Measurements from ENCODE around the gene SUN1. TPM values are rescaled to one million over a fixed set of nuclear protein-coding genes. Genes with fewer than 3 reads are reported as not detected.

The SUN1 gene
- total RNA-seq, 4 donors from 2014 or later = 225 to 475 (median 263) TPM

DNA sequence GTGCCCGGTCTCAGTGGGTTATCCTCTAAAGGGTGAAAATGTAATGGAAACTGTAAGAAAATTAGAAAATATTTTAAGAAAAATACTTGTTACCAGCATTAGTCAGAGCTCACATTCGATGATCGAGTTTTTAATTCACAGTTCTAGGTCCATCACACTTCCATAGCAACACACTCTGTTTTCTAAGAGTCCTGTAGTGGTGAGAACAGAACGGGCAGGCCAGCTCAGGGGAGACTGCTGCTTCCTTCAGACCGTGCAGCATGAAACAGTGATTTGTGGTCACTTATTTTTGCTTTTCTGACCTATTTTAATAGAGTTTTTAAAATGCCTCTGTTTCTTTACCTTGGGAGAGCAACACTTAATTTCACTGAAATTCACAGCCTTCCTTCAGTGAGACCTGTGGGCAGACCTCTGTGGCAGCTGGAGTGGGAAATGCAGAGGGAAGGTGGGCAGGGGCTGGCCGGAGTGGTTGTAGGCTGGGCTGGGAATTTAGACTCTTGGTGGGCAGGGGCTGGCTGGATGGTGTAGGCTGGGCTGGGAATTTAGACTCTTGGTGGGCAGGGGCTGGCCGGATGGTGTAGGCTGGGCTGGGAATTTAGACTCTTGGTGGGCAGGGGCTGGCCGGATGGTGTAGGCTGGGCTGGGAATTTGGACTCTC lies 1.5 kb downstream of the SUN1 start:
- 67% methylated on average over 8 of the region's 8 CpGs for WGBS
- DNase-seq (ENCODE audit: low spot score in 2 of 2) = no peak
- Histone ChIP-seq H3K27ac (peak overlapping the region; percentile 92), H3K27me3 (no peaks in the 10 kb centered on the region), H3K9me3 (no peaks in the 10 kb centered on the region), H3K4me3 (no peak overlapping the region), H3K4me1 (peaks cover 90% of the 10 kb centered on the region), H3K36me3 (peaks cover 2% of the 10 kb centered on the region)
- TF ChIP-seq POLR2AphosphoS5 (IDR thresholded peaks at IDR 0.05) (no peak), EP300 (IDR thresholded peaks at IDR 0.05) (no peak), POLR2A (IDR thresholded peaks at IDR 0.05) (no peak)
- TF ChIP-seq, protein P1, sequence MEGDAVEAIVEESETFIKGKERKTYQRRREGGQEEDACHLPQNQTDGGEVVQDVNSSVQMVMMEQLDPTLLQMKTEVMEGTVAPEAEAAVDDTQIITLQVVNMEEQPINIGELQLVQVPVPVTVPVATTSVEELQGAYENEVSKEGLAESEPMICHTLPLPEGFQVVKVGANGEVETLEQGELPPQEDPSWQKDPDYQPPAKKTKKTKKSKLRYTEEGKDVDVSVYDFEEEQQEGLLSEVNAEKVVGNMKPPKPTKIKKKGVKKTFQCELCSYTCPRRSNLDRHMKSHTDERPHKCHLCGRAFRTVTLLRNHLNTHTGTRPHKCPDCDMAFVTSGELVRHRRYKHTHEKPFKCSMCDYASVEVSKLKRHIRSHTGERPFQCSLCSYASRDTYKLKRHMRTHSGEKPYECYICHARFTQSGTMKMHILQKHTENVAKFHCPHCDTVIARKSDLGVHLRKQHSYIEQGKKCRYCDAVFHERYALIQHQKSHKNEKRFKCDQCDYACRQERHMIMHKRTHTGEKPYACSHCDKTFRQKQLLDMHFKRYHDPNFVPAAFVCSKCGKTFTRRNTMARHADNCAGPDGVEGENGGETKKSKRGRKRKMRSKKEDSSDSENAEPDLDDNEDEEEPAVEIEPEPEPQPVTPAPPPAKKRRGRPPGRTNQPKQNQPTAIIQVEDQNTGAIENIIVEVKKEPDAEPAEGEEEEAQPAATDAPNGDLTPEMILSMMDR (IDR thresholded peaks at IDR 0.05) = no peak

DNA sequence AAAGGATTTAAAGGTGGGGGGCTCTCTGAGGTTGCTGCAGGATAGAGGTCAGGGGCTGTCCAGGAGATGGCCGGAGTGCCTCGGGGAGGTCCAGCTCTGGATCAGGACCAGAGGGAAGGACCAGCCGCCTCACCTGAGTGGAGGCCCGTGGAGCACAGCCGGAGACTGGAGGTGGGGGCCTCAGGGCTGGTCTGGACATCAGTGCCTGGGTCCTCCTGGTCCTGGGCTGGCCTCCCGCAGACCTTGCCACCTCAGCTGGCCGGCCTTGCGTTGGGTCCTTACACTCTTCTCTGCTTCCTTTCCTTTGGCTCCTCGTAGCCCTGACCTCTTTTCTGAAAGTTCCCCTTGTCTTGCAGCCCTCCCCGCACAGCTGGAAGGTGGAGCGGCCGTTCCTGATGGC lies 2.0 kb downstream of the SUN1 start:
- Histone ChIP-seq H3K36me3 (peaks cover 7% of the 10 kb centered on the region), H3K27me3 (no peaks in the 10 kb centered on the region), H3K4me1 (peaks cover 84% of the 10 kb centered on the region), H3K27ac (peak overlapping the region; percentile 92), H3K9me3 (no peaks in the 10 kb centered on the region), H3K4me3 (no peak overlapping the region)
- 95% methylated on average over 12 of the region's 12 CpGs for WGBS
- TF ChIP-seq, protein P1 (IDR thresholded peaks at IDR 0.05) = no peak
- TF ChIP-seq EP300 (IDR thresholded peaks at IDR 0.05) = no peak
- no peak for TF ChIP-seq POLR2A (IDR thresholded peaks at IDR 0.05)
- TF ChIP-seq POLR2AphosphoS5 (IDR thresholded peaks at IDR 0.05) = no peak
- DNase-seq (ENCODE audit: low spot score in 2 of 2) = no peak

DNA sequence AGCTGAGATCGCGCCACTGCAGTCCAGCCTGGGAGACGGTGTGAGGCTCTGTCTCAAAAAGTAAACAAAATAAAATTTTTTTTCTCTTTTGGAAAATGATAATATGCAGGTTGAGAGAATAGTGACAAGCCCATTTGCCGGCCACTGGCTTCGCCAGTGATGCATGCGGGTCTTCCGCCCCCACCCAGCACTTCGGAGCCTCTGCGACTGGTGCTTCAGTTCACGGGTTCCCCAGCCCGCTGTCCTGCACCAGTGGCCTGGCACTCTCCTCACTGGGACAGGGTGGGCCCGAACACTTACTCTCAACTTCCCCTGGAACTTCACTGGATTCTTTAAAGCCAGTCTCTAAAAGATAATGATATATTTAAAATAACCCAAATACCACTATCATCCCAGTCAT lies 2.7 kb downstream of the SUN1 start:
- Histone ChIP-seq H3K4me1 (peaks cover 77% of the 10 kb centered on the region), H3K36me3 (peaks cover 12% of the 10 kb centered on the region), H3K27me3 (no peaks in the 10 kb centered on the region), H3K4me3 (no peak overlapping the region), H3K27ac (peak overlapping the region; percentile 85), H3K9me3 (no peaks in the 10 kb centered on the region)
- DNase-seq (ENCODE audit: low spot score in 2 of 2) = no peak
- 91% methylated on average over 12 of the region's 12 CpGs for WGBS
- TF ChIP-seq POLR2AphosphoS5 (IDR thresholded peaks at IDR 0.05) (no peak), POLR2A (IDR thresholded peaks at IDR 0.05) (no peak), EP300 (IDR thresholded peaks at IDR 0.05) (no peak)
- TF ChIP-seq, protein P1 (IDR thresholded peaks at IDR 0.05) = no peak

DNA sequence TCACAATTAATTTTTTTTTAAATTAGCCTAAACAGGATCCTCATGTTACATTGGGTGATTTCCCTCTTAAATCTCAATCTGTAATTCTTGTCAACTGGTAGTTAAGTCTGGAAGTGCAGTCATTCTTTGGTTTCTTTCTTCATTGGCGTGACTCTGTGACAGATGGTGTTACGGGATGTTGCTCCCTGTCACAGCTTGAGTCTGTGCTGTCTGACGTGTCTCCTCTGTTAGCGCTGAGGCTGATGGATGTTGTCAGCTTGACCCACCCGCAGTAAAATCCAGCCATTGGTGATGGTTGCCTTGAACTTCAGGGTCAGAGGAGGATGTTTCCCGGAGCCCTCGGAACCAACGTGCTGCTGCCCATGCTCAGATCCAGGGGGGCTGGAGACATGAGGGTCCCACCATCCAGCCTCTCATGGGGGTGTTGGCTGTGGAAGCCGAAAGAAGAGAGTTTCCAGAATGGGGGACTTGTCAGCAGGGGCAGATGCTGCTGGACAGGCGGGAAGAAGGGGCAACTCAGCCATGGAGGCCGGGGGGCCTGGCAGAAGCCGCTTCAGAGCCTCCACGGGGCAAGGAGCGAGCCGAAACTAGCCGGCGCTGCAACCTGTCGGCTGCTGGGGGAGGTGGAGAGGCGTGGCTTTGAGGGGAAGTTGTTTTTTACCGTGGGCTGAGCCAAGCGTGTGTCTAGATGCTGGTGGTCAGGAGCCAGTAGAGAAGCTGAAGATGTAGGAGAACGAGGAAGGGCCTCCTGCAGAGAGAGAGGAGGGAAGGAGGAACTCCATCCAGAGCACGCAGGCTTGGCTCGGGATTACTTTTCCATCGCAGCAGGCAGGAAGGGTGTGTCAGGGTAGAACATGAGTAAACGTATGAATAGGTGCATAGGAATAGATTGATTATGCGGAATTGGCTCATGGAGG lies 3.5 kb downstream of the SUN1 start:
- no peaks in the 10 kb centered on the region for H3K9me3 ChIP-seq
- WGBS = 49% methylated on average over 27 of the region's 27 CpGs

More for the DNA sequence above, 3.5 kb downstream of the SUN1 start:
- Histone ChIP-seq H3K27ac (peak overlapping the region; percentile 85), H3K4me1 (peaks cover 70% of the 10 kb centered on the region), H3K36me3 (peaks cover 18% of the 10 kb centered on the region), H3K4me3 (peak overlapping the region; percentile 8), H3K27me3 (no peaks in the 10 kb centered on the region)
- TF ChIP-seq, protein P1 (IDR thresholded peaks at IDR 0.05) = no peak
- no peak for TF ChIP-seq POLR2A (IDR thresholded peaks at IDR 0.05)
- no peak for TF ChIP-seq EP300 (IDR thresholded peaks at IDR 0.05)
- no peak for TF ChIP-seq POLR2AphosphoS5 (IDR thresholded peaks at IDR 0.05)
- no peak for DNase-seq (ENCODE audit: low spot score in 2 of 2)

Data from suprapubic skin (tissue), 4 donors.